Neuronal stem cell (in vitro differentiated cells): ENCODE data around the gene CALM3.

Experiments
- DNase-seq: peaks from one replicate; pipeline ENCODE4 v3.0.0-alpha.2; 2013; ENCODE audit warnings: low spot score
- H2AFZ ChIP-seq: one replicate; pipeline ENCODE4 v1.6.1; 2013; ENCODE audit warnings: mild to moderate bottlenecking, low read length, inconsistent platforms
- H2AK5ac ChIP-seq: 2 replicates; pipeline ENCODE4 v1.6.1; 2013; ENCODE audit warnings: low read depth, mild to moderate bottlenecking, inconsistent platforms, low read length, moderate library complexity, mixed read lengths
- H2BK120ac ChIP-seq: 2 replicates; pipeline ENCODE4 v1.6.1; 2013; ENCODE audit warnings: low read depth, mild to moderate bottlenecking, inconsistent platforms, low read length, moderate library complexity, mixed read lengths
- H2BK12ac ChIP-seq: one replicate; pipeline ENCODE4 v1.6.1; 2013; ENCODE audit warnings: low read length, inconsistent platforms
- H2BK15ac ChIP-seq: 2 replicates; pipeline ENCODE4 v1.6.1; 2013; ENCODE audit warnings: mild to moderate bottlenecking, low read length, inconsistent platforms, mixed read lengths
- H2BK5ac ChIP-seq: one replicate; pipeline ENCODE4 v1.6.1; 2013; ENCODE audit warnings: inconsistent platforms, mild to moderate bottlenecking, low read length, moderate library complexity
- H3K14ac ChIP-seq: one replicate; pipeline ENCODE4 v1.6.1; 2013; ENCODE audit warnings: low read length, inconsistent platforms
- H3K18ac ChIP-seq: 2 replicates; pipeline ENCODE4 v1.6.1; 2013; ENCODE audit warnings: low read length, inconsistent platforms
- H3K23ac ChIP-seq: 2 replicates; pipeline ENCODE4 v1.6.1; 2013; ENCODE audit warnings: low read depth, mild to moderate bottlenecking, mixed read lengths, low read length, inconsistent platforms; ENCODE audit not compliant: poor library complexity
- H3K27ac ChIP-seq: replicated peaks from 3 replicates; pipeline ENCODE4 v1.5.1; 2013; ENCODE audit warnings: low read length, inconsistent platforms
- H3K27me3 ChIP-seq, 3 experiments: 2 replicates each; pipeline ENCODE4 v1.6.1; 2013; ENCODE audit warnings: low read length in 3 of 3, mild to moderate bottlenecking in 2 of 3, inconsistent platforms in 1 of 3, low read depth in 1 of 3, mixed read lengths in 1 of 3, moderate library complexity in 1 of 3; ENCODE audit not compliant: control insufficient read depth in 3 of 3, insufficient read depth in 3 of 3
- H3K36me3 ChIP-seq, 2 donors: replicated peaks in 1 of 2; 2 replicates each; pipeline ENCODE4 v1.6.1; 2013; ENCODE audit warnings: low read length in 2 of 2; ENCODE audit not compliant: control insufficient read depth in 2 of 2, insufficient read depth in 2 of 2
- H3K4ac ChIP-seq: 2 replicates; pipeline ENCODE4 v1.6.1; 2013; ENCODE audit warnings: inconsistent platforms, mild to moderate bottlenecking, low read length, moderate library complexity
- H3K4me1 ChIP-seq, 2 donors: 1 replicate in 1 of 2; 2 replicates in 1 of 2; pipeline ENCODE4 v1.6.1; 2013; ENCODE audit warnings: low read length in 2 of 2, low read depth in 1 of 2; ENCODE audit not compliant: control insufficient read depth in 2 of 2, insufficient read depth in 1 of 2
- H3K4me2 ChIP-seq: one replicate; pipeline ENCODE4 v1.6.1; 2013; ENCODE audit warnings: mild to moderate bottlenecking, low read length, inconsistent platforms; ENCODE audit not compliant: insufficient read depth, poor library complexity, severe bottlenecking
- H3K4me3 ChIP-seq, 2 donors: 2 replicates each; pipeline ENCODE4 v1.5.1; 2013; ENCODE audit warnings: low read length in 2 of 2, mild to moderate bottlenecking in 2 of 2, inconsistent platforms in 1 of 2, moderate library complexity in 1 of 2
- H3K79me1 ChIP-seq: one replicate; pipeline ENCODE4 v1.6.1; 2013; ENCODE audit warnings: low read depth, mild to moderate bottlenecking, inconsistent platforms, low read length, moderate library complexity
- H3K9ac ChIP-seq: one replicate; pipeline ENCODE4 v1.6.1; 2013; ENCODE audit warnings: mild to moderate bottlenecking, low read depth, low read length, inconsistent platforms; ENCODE audit not compliant: poor library complexity
- H3K9me3 ChIP-seq, 2 donors: replicated peaks in 1 of 2; 2 replicates each; pipeline versions ENCODE3 to v1.6.1; 2013; ENCODE audit warnings: low read length in 2 of 2, mild to moderate bottlenecking in 2 of 2, inconsistent platforms in 1 of 2, low read depth in 1 of 2, mixed read lengths in 1 of 2, moderate library complexity in 1 of 2; ENCODE audit not compliant: control insufficient read depth in 2 of 2, insufficient read depth in 1 of 2
- H4K8ac ChIP-seq: one replicate; pipeline ENCODE4 v1.6.1; 2013; ENCODE audit warnings: low read depth, mild to moderate bottlenecking, inconsistent platforms, low read length, moderate library complexity
- H4K91ac ChIP-seq: one replicate; pipeline ENCODE4 v1.6.1; 2013; ENCODE audit warnings: low read length, low read depth, mild to moderate bottlenecking, inconsistent platforms; ENCODE audit not compliant: poor library complexity
- WGBS, 2 donors: extraction: QIAGEN DNeasy Blood & Tissue Kit; methylation state at CpG; one replicate each; pipeline ENCODE4 v1.1.7; 2013; ENCODE audit warnings: missing lambda C conversion rate in 2 of 2, mixed read lengths in 1 of 2; ENCODE audit not compliant: insufficient read length in 2 of 2, insufficient replicate concordance in 1 of 2; ENCODE audit errors: extremely low coverage in 2 of 2; 5-methylcytosine and 5-hydroxymethylcytosine counted together

Gene CALM3

GRCh38 chr19:46602392-46603194 lies 1.5 kb downstream of the CALM3 start:
- H2BK12ac ChIP-seq: no peak overlapping the region
- peaks cover 9 to 20% of the 10 kb centered on the region in 2 donors for H3K4me1 ChIP-seq
- H3K9me3 ChIP-seq: peaks cover 5 to 7% of the 10 kb centered on the region in 2 donors
- H3K4ac ChIP-seq: no peak overlapping the region
- H3K14ac ChIP-seq: peak overlapping the region; percentile 50
- H3K27ac ChIP-seq: no peak overlapping the region
- DNase-seq: no peak
- H3K4me2 ChIP-seq: peak overlapping the region; percentile 77
- H3K4me3 ChIP-seq: peak overlapping the region; percentile 83 to 96
- peak overlapping the region; percentile 44 for H3K18ac ChIP-seq
- peak overlapping the region; percentile 50 for H3K9ac ChIP-seq
- no peak overlapping the region for H2BK120ac ChIP-seq
- no peaks in the 10 kb centered on the region for H3K27me3 ChIP-seq
- H2AK5ac ChIP-seq: peak overlapping the region; percentile 71
- no peak overlapping the region for H4K8ac ChIP-seq
- H3K36me3 ChIP-seq: peaks cover 25 to 47% of the 10 kb centered on the region in 2 donors
- peaks cover 27% of the 10 kb centered on the region for H3K79me1 ChIP-seq
- peak overlapping the region; percentile 7 for H4K91ac ChIP-seq
- WGBS, 2 donors: no CpG with 5 or more reads among the region's 23 CpGs
- H2BK5ac ChIP-seq: peak overlapping the region; percentile 53
- H2BK15ac ChIP-seq: peak overlapping the region; percentile 72
- H3K23ac ChIP-seq: peak overlapping the region; percentile 58
- H2AFZ ChIP-seq: no peak overlapping the region

- H2BK120ac ChIP-seq: no peak overlapping the region
- H3K9ac ChIP-seq: peak overlapping the region; percentile 50
- peak overlapping the region; percentile 77 for H3K4me2 ChIP-seq
- H3K18ac ChIP-seq: no peak overlapping the region
- H3K27me3 ChIP-seq: no peaks in the 10 kb centered on the region
- no peak overlapping the region for H4K8ac ChIP-seq
- no peak overlapping the region for H3K14ac ChIP-seq
- H2BK12ac ChIP-seq: no peak overlapping the region
- WGBS, 2 donors: no CpG with 5 or more reads among the region's 2 CpGs
- no peak overlapping the region for H3K27ac ChIP-seq
- no peak overlapping the region for H2BK15ac ChIP-seq
- peak overlapping the region; percentile 58 for H3K23ac ChIP-seq
- peaks cover 5 to 7% of the 10 kb centered on the region in 2 donors for H3K9me3 ChIP-seq
- peak overlapping the region; percentile 71 for H2AK5ac ChIP-seq
- no peak for DNase-seq
- H2AFZ ChIP-seq: no peak overlapping the region
- no peak overlapping the region for H2BK5ac ChIP-seq
- peak overlapping the region in 1 of 2 donors; percentile 83 for H3K4me3 ChIP-seq
- H3K4me1 ChIP-seq: peaks cover 9 to 20% of the 10 kb centered on the region in 2 donors
- H3K79me1 ChIP-seq: peaks cover 27% of the 10 kb centered on the region
- no peak overlapping the region for H3K4ac ChIP-seq
- H3K36me3 ChIP-seq: peaks cover 31 to 53% of the 10 kb centered on the region in 2 donors
- no peak overlapping the region for H4K91ac ChIP-seq
Observed at GRCh38 chr19:46603195-46603637, 2.1 kb downstream of the CALM3 start.

GRCh38 chr19:46603752-46604231 lies 2.7 kb downstream of the CALM3 start:
- Histone ChIP-seq H3K9me3 (peaks cover 5% of the 10 kb centered on the region in 2 donors), H2AFZ (no peak overlapping the region), H3K4ac (no peak overlapping the region), H3K36me3 (peaks cover 37 to 59% of the 10 kb centered on the region in 2 donors), H2BK120ac (no peak overlapping the region), H3K27me3 (no peaks in the 10 kb centered on the region), H4K91ac (no peak overlapping the region), H2BK12ac (no peak overlapping the region), H3K4me3 (peak overlapping the region in 1 of 2 donors; percentile 5), H3K9ac (no peak overlapping the region), H2BK15ac (no peak overlapping the region), H2BK5ac (peak overlapping the region; percentile 44), H3K27ac (no peak overlapping the region), H3K4me2 (no peak overlapping the region), H3K4me1 (peaks cover 9 to 20% of the 10 kb centered on the region in 2 donors), H3K79me1 (peaks cover 27% of the 10 kb centered on the region), H4K8ac (no peak overlapping the region), H3K23ac (peak overlapping the region; percentile 25), H3K14ac (no peak overlapping the region), H2AK5ac (no peak overlapping the region), H3K18ac (peak overlapping the region; percentile 46)
- DNase-seq: no peak
- WGBS, 2 donors: no CpG with 5 or more reads among the region's 9 CpGs

- Histone ChIP-seq H3K9me3 (peaks cover 0 to 5% of the 10 kb centered on the region in 2 donors), H2BK120ac (no peak overlapping the region), H3K4me2 (no peak overlapping the region), H3K23ac (peak overlapping the region; percentile 11), H2BK12ac (no peak overlapping the region), H3K27me3 (no peaks in the 10 kb centered on the region), H3K36me3 (peaks cover 47 to 70% of the 10 kb centered on the region in 2 donors), H3K18ac (peak overlapping the region; percentile 18), H3K9ac (no peak overlapping the region), H2AK5ac (no peak overlapping the region), H4K8ac (no peak overlapping the region), H3K4me1 (peaks cover 9 to 20% of the 10 kb centered on the region in 2 donors), H4K91ac (no peak overlapping the region), H2BK5ac (no peak overlapping the region), H3K79me1 (peaks cover 30% of the 10 kb centered on the region), H2AFZ (no peak overlapping the region), H2BK15ac (no peak overlapping the region), H3K14ac (no peak overlapping the region), H3K4me3 (no peak overlapping the region), H3K27ac (no peak overlapping the region), H3K4ac (no peak overlapping the region)
- no peak for DNase-seq
- WGBS, 2 donors: no CpG with 5 or more reads among the region's 13 CpGs
Observed at GRCh38 chr19:46604781-46605355, 3.7 kb downstream of the CALM3 start.
